Upper lobe of left lung (tissue), 4 donors: ENCODE measurements around the gene COPRS.

Experiments used
- CTCF ChIP-seq, 6 experiments: fragments of 450-650 bp in 4 of 6; fragments of 200-600 bp in 2 of 6; sonication (generic) in 2 of 6; IDR thresholded peaks; one replicate each; pipeline ENCODE4 v1.5.1; 2016 to 2019; ENCODE audit warnings: antibody characterized with exemption in 6 of 6
- POLR2A ChIP-seq, 4 donors: fragments of 450-650 bp; IDR thresholded peaks; one replicate each; pipeline ENCODE4 v1.5.1; 2016 to 2017; ENCODE audit warnings: antibody characterized with exemption in 4 of 4, mild to moderate bottlenecking in 2 of 4

GRCh38 chr17:31882571-31882970 is 23.5 kb upstream of the COPRS start:
- TF ChIP-seq POLR2A (IDR thresholded peaks at IDR 0.05): no peak
- TF ChIP-seq CTCF (IDR thresholded peaks at IDR 0.05): no peak
